Stimulated activated CD8-positive, alpha-beta memory T cell treated with anti-CD3 and anti-CD28 coated beads, Interleukin-12 subunit alpha, Interleukin-12 subunit beta, amount 100 ng/mL, for 4 hours (primary cell): Measurements from ENCODE around the gene SPON2.
A peak's percentile ranks its signal among the peaks of the same experiment; 100 is the strongest.

Source experiments
- DNase-seq: peaks from one replicate; pipeline ENCODE4 v3.0.0-alpha.2; 2020; ENCODE audit warnings: low read depth

SPON2 gene

GRCh38 chr4:1172971-1173757, 781 bp upstream of the SPON2 start:
- DNase-seq: no peak

- peak; percentile 37 for DNase-seq
Measured at GRCh38 chr4:1171311-1172227, 814 bp downstream of the SPON2 start.

- DNase-seq: no peak
Measured at GRCh38 chr4:1170976-1171310, 1.4 kb downstream of the SPON2 start.

- no peak for DNase-seq
Measured at GRCh38 chr4:1170156-1170975, 2.0 kb downstream of the SPON2 start.

GRCh38 chr4:1169691-1170096, 2.7 kb downstream of the SPON2 start:
- no peak for DNase-seq

GRCh38 chr4:1169171-1169671, 3.2 kb downstream of the SPON2 start:
- no peak for DNase-seq

GRCh38 chr4:1168191-1169101, 3.9 kb downstream of the SPON2 start:
- no peak for DNase-seq

GRCh38 chr4:1167244-1167949, 5.0 kb downstream of the SPON2 start:
- DNase-seq: peak; percentile 77

GRCh38 chr4:1166509-1167243, 5.7 kb downstream of the SPON2 start:
- DNase-seq: no peak

- DNase-seq: no peak
Measured at GRCh38 chr4:1164956-1165545, 7.3 kb downstream of the SPON2 start.

GRCh38 chr4:1164444-1164843, 7.9 kb downstream of the SPON2 start:
- no peak for DNase-seq

GRCh38 chr4:1164040-1164439, 8.3 kb downstream of the SPON2 start:
- no peak for DNase-seq

GRCh38 chr4:1160351-1160750, 12.0 kb downstream of the SPON2 start:
- DNase-seq: no peak

GRCh38 chr4:1156069-1156468, 16.3 kb downstream of the SPON2 start:
- DNase-seq: no peak

- DNase-seq: no peak
Measured at GRCh38 chr4:1155314-1155713, 17.1 kb downstream of the SPON2 start.

GRCh38 chr4:1154523-1155182, 17.7 kb downstream of the SPON2 start:
- no peak for DNase-seq

GRCh38 chr4:1154126-1154522, 18.3 kb downstream of the SPON2 start:
- no peak for DNase-seq

- DNase-seq: no peak
Measured at GRCh38 chr4:1153567-1154090, 18.8 kb downstream of the SPON2 start.

GRCh38 chr4:1152290-1152689, 20.1 kb downstream of the SPON2 start:
- no peak for DNase-seq
